ENCODE results near the gene TNPO3. TPM values are rescaled to one million over a fixed set of nuclear protein-coding genes. Genes with fewer than 3 reads are reported as not detected.

Gene TNPO3
- total RNA-seq, 2 experiments from 2014 or later = 55.1 to 71.7 TPM

- peak overlapping the region; percentile 87 for H3K4me2 ChIP-seq (ENCODE audit: low read length)
- TF ChIP-seq, protein P1, sequence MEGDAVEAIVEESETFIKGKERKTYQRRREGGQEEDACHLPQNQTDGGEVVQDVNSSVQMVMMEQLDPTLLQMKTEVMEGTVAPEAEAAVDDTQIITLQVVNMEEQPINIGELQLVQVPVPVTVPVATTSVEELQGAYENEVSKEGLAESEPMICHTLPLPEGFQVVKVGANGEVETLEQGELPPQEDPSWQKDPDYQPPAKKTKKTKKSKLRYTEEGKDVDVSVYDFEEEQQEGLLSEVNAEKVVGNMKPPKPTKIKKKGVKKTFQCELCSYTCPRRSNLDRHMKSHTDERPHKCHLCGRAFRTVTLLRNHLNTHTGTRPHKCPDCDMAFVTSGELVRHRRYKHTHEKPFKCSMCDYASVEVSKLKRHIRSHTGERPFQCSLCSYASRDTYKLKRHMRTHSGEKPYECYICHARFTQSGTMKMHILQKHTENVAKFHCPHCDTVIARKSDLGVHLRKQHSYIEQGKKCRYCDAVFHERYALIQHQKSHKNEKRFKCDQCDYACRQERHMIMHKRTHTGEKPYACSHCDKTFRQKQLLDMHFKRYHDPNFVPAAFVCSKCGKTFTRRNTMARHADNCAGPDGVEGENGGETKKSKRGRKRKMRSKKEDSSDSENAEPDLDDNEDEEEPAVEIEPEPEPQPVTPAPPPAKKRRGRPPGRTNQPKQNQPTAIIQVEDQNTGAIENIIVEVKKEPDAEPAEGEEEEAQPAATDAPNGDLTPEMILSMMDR (conservative IDR thresholded peaks at IDR 0.05; ENCODE audit: low read length) = no peak
- no peak for TF ChIP-seq EZH2phosphoT487 (IDR thresholded peaks at IDR 0.05; ENCODE audit: borderline replicate concordance, low read depth, low read length)
- no peak overlapping the region for H3K27ac ChIP-seq (ENCODE audit: low read depth, low read length, poor library complexity, severe bottlenecking)
- ChIA-PET POLR2A (interaction anchor here (0.6 to 4.7 kb wide), 8 partner anchors 11 to 59 kb away, joined by 3 to 35 read pairs (median 4); no protein-coding TSS in a partner anchor), CTCF (ENCODE audit: unreplicated experiment) (no interaction called here)
- H3K79me2 ChIP-seq (ENCODE audit: insufficient read depth, low read depth, low read length) = peaks cover 36% of the 10 kb centered on the region
- peak overlapping the region; percentile 95 for H3K4me3 ChIP-seq (ENCODE audit: low read depth, low read length, poor library complexity, severe bottlenecking)
- peaks cover 28% of the 10 kb centered on the region for H3K4me1 ChIP-seq (ENCODE audit: insufficient read depth, low read length, poor library complexity, severe bottlenecking)
- no peaks in the 10 kb centered on the region for H3K9me3 ChIP-seq (ENCODE audit: low read length)
- no peak overlapping the region; the same call in 1 of the 2 replicates for H2AFZ ChIP-seq (ENCODE audit: low read length)
- peaks cover 12% of the 10 kb centered on the region; the same call in 1 of the 2 replicates for H4K20me1 ChIP-seq (ENCODE audit: insufficient read depth, low read length)
- BruUV-seq (replicated peaks) = no TSS peak
- H3K36me3 ChIP-seq (ENCODE audit: insufficient read depth, low read length) = peaks cover 22% of the 10 kb centered on the region
- intact Hi-C loops (cut with micrococcal nuclease; ENCODE audit: unreplicated experiment) = loop anchor here (2.0 kb wide), 2 partner anchors 35 to 37 kb away; no protein-coding TSS in a partner anchor
- H3K9me2 ChIP-seq (ENCODE audit: insufficient read depth, low read length) = no peaks in the 10 kb centered on the region
- DNase-seq (ENCODE audit: low spot score) = no peak
These were observed 1.1 kb upstream of the TNPO3 start for GRCh38 chr7:129055861-129056464.

DNA sequence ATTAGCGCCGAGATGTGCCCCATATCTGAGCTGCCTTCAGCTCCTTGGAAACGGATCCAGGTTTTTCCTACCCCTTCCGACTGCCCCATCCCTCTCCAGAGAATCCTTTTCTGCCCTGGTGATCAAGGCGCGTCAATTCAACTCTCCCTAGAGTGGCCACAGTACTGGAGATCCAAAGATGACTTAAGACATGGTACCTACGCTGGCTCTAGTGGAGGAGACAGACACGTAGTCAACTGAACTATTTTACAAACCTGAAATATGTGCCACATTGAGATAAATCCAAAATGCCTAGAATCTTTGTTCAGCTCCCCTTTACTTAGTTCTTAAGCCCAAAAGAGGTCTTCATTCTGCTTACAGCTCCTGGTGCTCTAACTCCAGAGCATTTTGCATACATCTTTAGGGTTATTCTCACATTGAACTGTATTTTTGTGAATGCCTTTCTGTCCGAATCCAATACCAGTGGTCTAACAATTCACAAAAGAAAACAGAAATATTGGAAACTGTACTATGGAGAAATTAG is 444 bp upstream of the TNPO3 start:
- BruUV-seq (replicated peaks) = TSS peak; percentile 93
- Histone ChIP-seq H3K9me3 (ENCODE audit: low read length) (no peaks in the 10 kb centered on the region), H3K79me2 (ENCODE audit: insufficient read depth, low read depth, low read length) (peaks cover 42% of the 10 kb centered on the region), H3K4me2 (ENCODE audit: low read length) (peak overlapping the region; percentile 87), H3K36me3 (ENCODE audit: insufficient read depth, low read length) (peaks cover 28% of the 10 kb centered on the region), H2AFZ (ENCODE audit: low read length) (peak overlapping the region; percentile 70; the same call in 1 of the 2 replicates), H3K9me2 (ENCODE audit: insufficient read depth, low read length) (no peaks in the 10 kb centered on the region), H3K4me1 (ENCODE audit: insufficient read depth, low read length, poor library complexity, severe bottlenecking) (peaks cover 33% of the 10 kb centered on the region), H4K20me1 (ENCODE audit: insufficient read depth, low read length) (peaks cover 16% of the 10 kb centered on the region; the same call in 1 of the 2 replicates), H3K4me3 (ENCODE audit: low read depth, low read length, poor library complexity, severe bottlenecking) (peak overlapping the region; percentile 95), H3K27ac (ENCODE audit: low read depth, low read length, poor library complexity, severe bottlenecking) (peak overlapping the region; percentile 88)
- CTCF ChIA-PET (ENCODE audit: unreplicated experiment) = interaction anchor here (1.0 kb wide), 1 partner anchor 10 kb away, joined by 4 read pairs; no protein-coding TSS in a partner anchor
- intact Hi-C loops (cut with micrococcal nuclease; ENCODE audit: unreplicated experiment) = loop anchor here (2.0 kb wide), 2 partner anchors 35 to 37 kb away; no protein-coding TSS in a partner anchor
- POLR2A ChIA-PET = interaction anchor here (0.6 to 4.7 kb wide), 13 partner anchors 11 to 115 kb away, joined by 3 to 35 read pairs (median 5); no protein-coding TSS in a partner anchor
- TF ChIP-seq, protein P1 (conservative IDR thresholded peaks at IDR 0.05; ENCODE audit: low read length) = no peak
- DNase-seq (ENCODE audit: low spot score) = no peak
